Liver (tissue), 3 donors: ENCODE measurements around the gene SPHK2.

Experiments used
- ATF3 ChIP-seq: IDR thresholded peaks from 2 replicates; pipeline ENCODE4 v1.6.1; 2016; ENCODE audit warnings: antibody characterized with exemption
- CTCF ChIP-seq: fragments of 150-350 bp; IDR thresholded peaks from 2 replicates; pipeline ENCODE4 v1.5.1; 2017; ENCODE audit warnings: improper control_type of control experiment, low read depth, low read length; ENCODE audit not compliant: missing input control
- EGR1 ChIP-seq, 2 donors: IDR thresholded peaks; 2 replicates each; pipeline ENCODE4 v1.6.1; 2016 to 2018; ENCODE audit warnings: antibody characterized with exemption in 2 of 2, low read depth in 2 of 2
- HNF4G ChIP-seq: IDR thresholded peaks from 2 replicates; pipeline ENCODE4 v1.6.1; 2016; ENCODE audit warnings: antibody characterized with exemption
- JUND ChIP-seq, 2 donors: IDR thresholded peaks; 2 replicates each; pipeline ENCODE4 v1.6.1; 2016; ENCODE audit warnings: antibody characterized with exemption in 2 of 2
- MAX ChIP-seq: IDR thresholded peaks from 2 replicates; pipeline ENCODE4 v1.6.1; 2016; ENCODE audit warnings: antibody characterized with exemption
- RXRA ChIP-seq, 2 donors: IDR thresholded peaks; 2 replicates each; pipeline ENCODE4 v1.6.1; 2017 to 2018; ENCODE audit warnings: antibody characterized with exemption in 2 of 2, mild to moderate bottlenecking in 1 of 2
- ZBTB33 ChIP-seq: IDR thresholded peaks from 2 replicates; pipeline ENCODE4 v1.6.1; 2016; ENCODE audit warnings: antibody characterized with exemption
- donor health status: healthy.
- donor health status: healthy.

- TF ChIP-seq RXRA (IDR thresholded peaks at IDR 0.05) (no peak), HNF4G (no peak), CTCF (no peak), JUND (IDR thresholded peaks at IDR 0.05) (no peak), ATF3 (no peak), EGR1 (IDR thresholded peaks at IDR 0.05; ENCODE audit: low read depth in 2 of 2) (no peak), ZBTB33 (no peak), MAX (no peak)
Observed at GRCh38 chr19:48578891-48579290, 40.4 kb upstream of the SPHK2 start.
